ENCODE data around the gene RANBP17. TPM values are rescaled to one million over a fixed set of nuclear protein-coding genes. Genes with fewer than 3 reads are reported as not detected.
"Not testable (repeated sequence)": the region's sequence is repeated elsewhere in the genome, so short reads cannot be mapped to it uniquely, and the experiment has no call there.

The RANBP17 gene
- total RNA-seq, 1 experiment from 2014 or later = 3.7 TPM

GRCh38 chr5:171297941-171298340 is 436.1 kb downstream of the RANBP17 start:
- DNase-seq (ENCODE audit: low spot score) = not testable (repeated sequence)

- DNase-seq (ENCODE audit: low spot score) = no peak
Observed at GRCh38 chr5:171299228-171299627, 437.4 kb downstream of the RANBP17 start.

- DNase-seq (ENCODE audit: low spot score) = no peak
Observed at GRCh38 chr5:171299851-171300250, 438.0 kb downstream of the RANBP17 start.

- DNase-seq (ENCODE audit: low spot score) = no peak
Observed at GRCh38 chr5:171300358-171300757, 438.5 kb downstream of the RANBP17 start.

- DNase-seq (ENCODE audit: low spot score) = no peak
Observed at GRCh38 chr5:171306166-171306565, 444.3 kb downstream of the RANBP17 start.

GRCh38 chr5:171306781-171307591 is 445.2 kb downstream of the RANBP17 start:
- no peak for DNase-seq (ENCODE audit: low spot score)

GRCh38 chr5:171307789-171308452 is 446.1 kb downstream of the RANBP17 start:
- DNase-seq (ENCODE audit: low spot score) = no peak

- DNase-seq (ENCODE audit: low spot score) = no peak
Observed at GRCh38 chr5:171308453-171309275, 446.8 kb downstream of the RANBP17 start, which contains the start of gene TLX3. TSS of gene TLX3 (plus strand) at chr5:171309248. CDS start at chr5:171309366, 118 bp downstream.

- no peak for DNase-seq (ENCODE audit: low spot score)
Observed at GRCh38 chr5:171309276-171310211, 447.7 kb downstream of the RANBP17 start.

GRCh38 chr5:171310212-171310818 is 448.5 kb downstream of the RANBP17 start:
- DNase-seq (ENCODE audit: low spot score) = no peak

GRCh38 chr5:171310819-171311321 is 449.1 kb downstream of the RANBP17 start:
- DNase-seq (ENCODE audit: low spot score) = no peak

GRCh38 chr5:171311322-171312077 is 449.7 kb downstream of the RANBP17 start:
- DNase-seq (ENCODE audit: low spot score) = no peak

GRCh38 chr5:171312129-171312974 is 450.5 kb downstream of the RANBP17 start:
- no peak for DNase-seq (ENCODE audit: low spot score)

GRCh38 chr5:171313481-171314206 is 451.8 kb downstream of the RANBP17 start:
- no peak for DNase-seq (ENCODE audit: low spot score)

GRCh38 chr5:171314728-171315385 is 453.0 kb downstream of the RANBP17 start:
- DNase-seq (ENCODE audit: low spot score) = no peak

GRCh38 chr5:171315386-171315891 is 453.6 kb downstream of the RANBP17 start:
- DNase-seq (ENCODE audit: low spot score) = no peak

GRCh38 chr5:171315925-171316257 is 454.1 kb downstream of the RANBP17 start:
- DNase-seq (ENCODE audit: low spot score) = no peak
